Measurements from ENCODE around the gene ASB8.

GRCh38 chr12:48183876-48184548 lies 26.7 kb upstream of the ASB8 start:
- TF ChIP-seq, protein P1, sequence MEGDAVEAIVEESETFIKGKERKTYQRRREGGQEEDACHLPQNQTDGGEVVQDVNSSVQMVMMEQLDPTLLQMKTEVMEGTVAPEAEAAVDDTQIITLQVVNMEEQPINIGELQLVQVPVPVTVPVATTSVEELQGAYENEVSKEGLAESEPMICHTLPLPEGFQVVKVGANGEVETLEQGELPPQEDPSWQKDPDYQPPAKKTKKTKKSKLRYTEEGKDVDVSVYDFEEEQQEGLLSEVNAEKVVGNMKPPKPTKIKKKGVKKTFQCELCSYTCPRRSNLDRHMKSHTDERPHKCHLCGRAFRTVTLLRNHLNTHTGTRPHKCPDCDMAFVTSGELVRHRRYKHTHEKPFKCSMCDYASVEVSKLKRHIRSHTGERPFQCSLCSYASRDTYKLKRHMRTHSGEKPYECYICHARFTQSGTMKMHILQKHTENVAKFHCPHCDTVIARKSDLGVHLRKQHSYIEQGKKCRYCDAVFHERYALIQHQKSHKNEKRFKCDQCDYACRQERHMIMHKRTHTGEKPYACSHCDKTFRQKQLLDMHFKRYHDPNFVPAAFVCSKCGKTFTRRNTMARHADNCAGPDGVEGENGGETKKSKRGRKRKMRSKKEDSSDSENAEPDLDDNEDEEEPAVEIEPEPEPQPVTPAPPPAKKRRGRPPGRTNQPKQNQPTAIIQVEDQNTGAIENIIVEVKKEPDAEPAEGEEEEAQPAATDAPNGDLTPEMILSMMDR (IDR thresholded peaks at IDR 0.05): no peak
- TF ChIP-seq EP300 (IDR thresholded peaks at IDR 0.05): no peak
- TF ChIP-seq POLR2A (IDR thresholded peaks at IDR 0.05; ENCODE audit: low read length): no peak
- TF ChIP-seq SMC3 (IDR thresholded peaks at IDR 0.05): no peak
- TF ChIP-seq ZC3H11A (IDR thresholded peaks at IDR 0.05): no peak
- TF ChIP-seq, protein P2, sequence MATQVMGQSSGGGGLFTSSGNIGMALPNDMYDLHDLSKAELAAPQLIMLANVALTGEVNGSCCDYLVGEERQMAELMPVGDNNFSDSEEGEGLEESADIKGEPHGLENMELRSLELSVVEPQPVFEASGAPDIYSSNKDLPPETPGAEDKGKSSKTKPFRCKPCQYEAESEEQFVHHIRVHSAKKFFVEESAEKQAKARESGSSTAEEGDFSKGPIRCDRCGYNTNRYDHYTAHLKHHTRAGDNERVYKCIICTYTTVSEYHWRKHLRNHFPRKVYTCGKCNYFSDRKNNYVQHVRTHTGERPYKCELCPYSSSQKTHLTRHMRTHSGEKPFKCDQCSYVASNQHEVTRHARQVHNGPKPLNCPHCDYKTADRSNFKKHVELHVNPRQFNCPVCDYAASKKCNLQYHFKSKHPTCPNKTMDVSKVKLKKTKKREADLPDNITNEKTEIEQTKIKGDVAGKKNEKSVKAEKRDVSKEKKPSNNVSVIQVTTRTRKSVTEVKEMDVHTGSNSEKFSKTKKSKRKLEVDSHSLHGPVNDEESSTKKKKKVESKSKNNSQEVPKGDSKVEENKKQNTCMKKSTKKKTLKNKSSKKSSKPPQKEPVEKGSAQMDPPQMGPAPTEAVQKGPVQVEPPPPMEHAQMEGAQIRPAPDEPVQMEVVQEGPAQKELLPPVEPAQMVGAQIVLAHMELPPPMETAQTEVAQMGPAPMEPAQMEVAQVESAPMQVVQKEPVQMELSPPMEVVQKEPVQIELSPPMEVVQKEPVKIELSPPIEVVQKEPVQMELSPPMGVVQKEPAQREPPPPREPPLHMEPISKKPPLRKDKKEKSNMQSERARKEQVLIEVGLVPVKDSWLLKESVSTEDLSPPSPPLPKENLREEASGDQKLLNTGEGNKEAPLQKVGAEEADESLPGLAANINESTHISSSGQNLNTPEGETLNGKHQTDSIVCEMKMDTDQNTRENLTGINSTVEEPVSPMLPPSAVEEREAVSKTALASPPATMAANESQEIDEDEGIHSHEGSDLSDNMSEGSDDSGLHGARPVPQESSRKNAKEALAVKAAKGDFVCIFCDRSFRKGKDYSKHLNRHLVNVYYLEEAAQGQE (IDR thresholded peaks at IDR 0.05): no peak
- TF ChIP-seq CHD4 (IDR thresholded peaks at IDR 0.05; ENCODE audit: borderline replicate concordance): no peak

Measured in A549 (cell line).